Activated CD8-positive, alpha-beta memory T cell treated with anti-CD3 and anti-CD28 coated beads, Interleukin-2, amount 50 U/mL, for 24 hours (primary cell): ENCODE measurements around the gene BFSP2.
"Not testable (repeated sequence)": the region's sequence is repeated elsewhere in the genome, so short reads cannot be mapped to it uniquely, and the experiment has no call there.

Source experiments
- DNase-seq: peaks from one replicate; pipeline ENCODE4 v3.0.0-alpha.2; 2020; ENCODE audit errors: extremely low read depth

Gene BFSP2

DNA sequence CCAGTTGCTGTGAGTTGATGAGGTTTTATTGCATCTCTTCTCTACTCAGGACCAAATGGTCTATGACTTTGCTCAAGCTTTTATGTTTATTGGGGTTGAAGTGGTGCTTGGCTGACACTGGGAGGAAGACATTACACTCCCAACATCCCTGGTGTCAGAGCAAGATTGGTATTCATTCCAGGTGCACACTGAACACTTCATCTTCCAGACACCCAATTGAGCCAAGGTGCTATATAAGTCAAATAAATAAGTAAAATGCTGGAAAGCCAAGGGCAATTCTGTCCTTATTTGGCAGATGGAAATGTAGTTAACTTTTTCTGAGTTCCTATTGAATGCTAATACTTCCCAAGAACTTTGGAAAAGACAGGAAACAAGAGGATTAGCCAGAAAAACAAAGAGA, 120.4 kb downstream of the BFSP2 start:
- DNase-seq: no peak

DNA sequence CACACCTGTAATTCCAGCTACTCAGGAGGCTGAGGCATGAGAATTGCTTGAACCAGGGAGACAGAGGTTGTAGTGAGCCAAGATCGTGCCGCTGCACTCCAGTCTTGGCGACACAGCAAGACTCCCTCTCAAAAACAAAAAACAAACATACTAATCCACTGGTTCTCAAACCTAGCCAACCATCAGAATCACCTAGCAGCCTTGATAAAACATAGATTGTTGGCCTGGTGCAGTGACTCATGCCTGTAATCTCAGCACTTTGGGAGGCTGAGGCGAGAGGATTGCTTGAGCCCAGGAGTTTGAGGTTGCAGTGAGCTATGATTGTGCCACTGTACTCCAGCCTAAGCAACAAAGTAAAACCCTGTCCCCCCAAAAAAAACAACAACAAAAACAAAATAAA, 121.1 kb downstream of the BFSP2 start:
- not testable (repeated sequence) for DNase-seq

- no peak for DNase-seq
Observed at GRCh38 chr3:133521946-133522345, 122.1 kb downstream of the BFSP2 start.

- DNase-seq: not testable (repeated sequence)
Observed at GRCh38 chr3:133523758-133524157, 123.9 kb downstream of the BFSP2 start.
